OCI-LY1 (cell line): ENCODE results near the gene ME3.

Experiments
- CTCF ChIP-seq: fragments of 200-600 bp; sonication (generic), shearing (Covaris generic); IDR thresholded peaks from 2 replicates; pipeline ENCODE4 v1.5.1; 2017; ENCODE audit warnings: mild to moderate bottlenecking, antibody characterized with exemption, low read length, moderate library complexity, mixed read lengths
- EZH2 ChIP-seq: fragments of 200-600 bp; sonication (generic), shearing (Covaris generic); IDR thresholded peaks from 2 replicates; pipeline ENCODE4 v1.8.0; 2017; ENCODE audit warnings: borderline replicate concordance, mixed run types, mild to moderate bottlenecking, antibody characterized with exemption, low read length, moderate library complexity, mixed read lengths

- TF ChIP-seq CTCF = no peak
- TF ChIP-seq EZH2 = no peak
These were observed 47.5 kb upstream of the ME3 start for GRCh38 chr11:86719781-86720463.
